SHP77 (cell line): ENCODE measurements around the gene MVK.
A peak's percentile ranks its signal among the peaks of the same experiment; 100 is the strongest.
"Not testable (repeated sequence)": the region's sequence is repeated elsewhere in the genome, so short reads cannot be mapped to it uniquely, and the experiment has no call there.

Experiments
- DNase-seq, 2 experiments: peaks; one replicate each; lab custom pipeline; 2025; lab: John Stamatoyannopoulos, UW

MVK gene

GRCh38 chr12:109590566-109590965 is 17.0 kb downstream of the MVK start:
- no peak for DNase-seq

- DNase-seq: no peak
Observed at GRCh38 chr12:109591041-109591440, 17.4 kb downstream of the MVK start.

GRCh38 chr12:109592195-109592904 is 18.8 kb downstream of the MVK start:
- no peak for DNase-seq

- no peak for DNase-seq
Observed at GRCh38 chr12:109592905-109593272, 19.3 kb downstream of the MVK start.

- DNase-seq: no peak
Observed at GRCh38 chr12:109594556-109595317, 21.1 kb downstream of the MVK start.

GRCh38 chr12:109595321-109595902 is 21.8 kb downstream of the MVK start:
- no peak for DNase-seq

- DNase-seq: no peak
Observed at GRCh38 chr12:109596418-109597244, 23.0 kb downstream of the MVK start.

GRCh38 chr12:109597414-109597794 is 23.8 kb downstream of the MVK start:
- DNase-seq: no peak

- DNase-seq: peak; percentile 70 to 85
Observed at GRCh38 chr12:109597795-109598427, 24.3 kb downstream of the MVK start.

GRCh38 chr12:109598428-109598854 is 24.8 kb downstream of the MVK start:
- no peak for DNase-seq

GRCh38 chr12:109599087-109599486 is 25.5 kb downstream of the MVK start:
- DNase-seq: no peak

GRCh38 chr12:109600481-109600880 is 26.9 kb downstream of the MVK start:
- DNase-seq: no peak

- no peak for DNase-seq
Observed at GRCh38 chr12:109600995-109601394, 27.4 kb downstream of the MVK start.

GRCh38 chr12:109601557-109601956 is 28.0 kb downstream of the MVK start:
- no peak for DNase-seq

- not testable (repeated sequence) for DNase-seq
Observed at GRCh38 chr12:109602132-109602531, 28.5 kb downstream of the MVK start.

- no peak for DNase-seq
Observed at GRCh38 chr12:109604132-109604585, 30.6 kb downstream of the MVK start.

- peak; percentile 56 to 79 for DNase-seq
Observed at GRCh38 chr12:109605016-109605415, 31.4 kb downstream of the MVK start.

- DNase-seq: no peak
Observed at GRCh38 chr12:109605599-109606228, 32.1 kb downstream of the MVK start.

GRCh38 chr12:109606320-109607028 is 32.9 kb downstream of the MVK start:
- peak; percentile 67 to 80 for DNase-seq

GRCh38 chr12:109607618-109608017 is 34.0 kb downstream of the MVK start:
- DNase-seq: no peak

- no peak for DNase-seq
Observed at GRCh38 chr12:109608270-109608669, 34.7 kb downstream of the MVK start.
